ENCODE data around the gene DISP2.

The DISP2 gene

DNA sequence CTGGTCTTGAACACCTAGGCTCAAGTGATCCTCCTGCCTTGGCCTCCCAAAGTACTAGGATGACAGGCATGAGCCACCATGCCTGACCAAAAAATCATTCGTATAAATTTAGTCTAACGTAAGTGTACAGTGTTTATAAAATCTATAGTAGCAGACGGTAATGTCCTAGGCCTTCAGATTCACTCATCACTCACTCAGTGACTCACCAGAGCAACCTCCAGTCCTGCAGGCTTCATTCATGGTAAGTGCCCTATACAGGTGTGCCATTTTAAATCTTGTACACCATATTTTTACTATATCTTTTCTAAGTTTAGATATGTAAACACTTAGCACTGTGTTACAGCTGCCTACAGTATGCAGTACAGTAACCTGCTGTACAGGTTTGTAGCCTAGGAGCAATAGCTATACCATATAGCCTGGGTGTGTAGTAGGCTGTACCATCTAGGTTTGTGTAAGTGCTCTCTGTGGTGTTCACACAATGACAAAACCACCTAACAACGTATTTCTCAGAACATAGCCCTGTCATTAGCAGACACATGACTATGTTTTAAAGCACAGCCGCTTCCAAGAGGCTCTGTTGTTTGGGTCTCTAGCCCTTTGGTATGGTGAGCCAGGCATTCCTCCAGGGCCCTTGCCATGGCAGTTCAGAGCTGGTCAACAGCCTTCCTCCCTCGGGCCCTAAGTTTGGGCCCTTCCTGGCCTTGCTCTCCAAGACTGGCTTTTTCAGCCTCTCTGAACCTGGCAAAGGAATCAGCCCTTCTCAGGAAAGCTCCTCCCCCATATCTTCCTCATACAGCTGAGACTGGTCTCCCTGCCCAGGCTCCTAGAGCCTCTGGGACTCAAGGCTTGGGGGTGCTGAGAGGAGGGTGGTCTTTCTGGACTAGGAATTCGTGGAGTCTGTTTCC is 15.4 kb upstream of the DISP2 start:
- no peak for DNase-seq (ENCODE audit: low spot score)

- DNase-seq (ENCODE audit: low spot score), result no peak
These were observed 14.5 kb upstream of the DISP2 start for GRCh38 chr15:40343512-40343911.

GRCh38 chr15:40344217-40344616 is 13.8 kb upstream of the DISP2 start:
- DNase-seq (ENCODE audit: low spot score), result no peak

- peak; percentile 85 for DNase-seq (ENCODE audit: low spot score)
These were observed 13.3 kb upstream of the DISP2 start for GRCh38 chr15:40344631-40345120.

DNA sequence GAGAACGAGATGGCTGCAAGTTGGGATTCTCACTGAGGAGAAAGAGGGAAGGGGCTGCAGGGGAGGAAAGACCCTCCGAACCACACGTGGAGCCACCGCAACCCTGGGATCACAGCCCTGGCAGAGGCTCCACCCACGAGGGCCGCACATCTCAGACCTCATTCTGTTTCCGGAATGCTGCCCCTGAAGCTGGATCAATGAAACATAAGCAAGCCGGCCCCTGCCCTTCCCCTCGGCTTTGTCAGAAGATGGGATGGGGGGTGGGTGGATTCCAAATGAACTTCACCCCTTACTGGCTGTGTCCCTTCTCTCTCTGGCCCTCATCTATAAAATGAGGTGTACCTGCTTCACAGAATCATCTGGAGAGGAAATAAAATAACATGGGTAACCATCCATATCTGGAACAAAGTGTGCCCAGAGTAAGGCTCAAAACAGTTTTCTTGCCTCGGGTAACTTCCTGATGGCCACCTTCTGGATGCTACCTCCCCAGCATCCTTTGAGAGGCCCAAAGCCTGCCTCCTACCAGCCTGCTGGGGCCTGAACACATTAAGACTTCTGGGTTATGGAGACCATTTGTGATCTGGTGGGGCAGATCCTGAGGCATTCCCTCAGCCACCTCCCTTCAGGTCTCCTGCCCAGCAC is 12.7 kb upstream of the DISP2 start:
- DNase-seq (ENCODE audit: low spot score), result no peak

- no peak for DNase-seq (ENCODE audit: low spot score)
These were observed 12.0 kb upstream of the DISP2 start for GRCh38 chr15:40345867-40346578.

GRCh38 chr15:40346579-40347558 is 11.2 kb upstream of the DISP2 start:
- DNase-seq (ENCODE audit: low spot score), result no peak

GRCh38 chr15:40347559-40348473 is 10.2 kb upstream of the DISP2 start:
- DNase-seq (ENCODE audit: low spot score), result no peak

DNA sequence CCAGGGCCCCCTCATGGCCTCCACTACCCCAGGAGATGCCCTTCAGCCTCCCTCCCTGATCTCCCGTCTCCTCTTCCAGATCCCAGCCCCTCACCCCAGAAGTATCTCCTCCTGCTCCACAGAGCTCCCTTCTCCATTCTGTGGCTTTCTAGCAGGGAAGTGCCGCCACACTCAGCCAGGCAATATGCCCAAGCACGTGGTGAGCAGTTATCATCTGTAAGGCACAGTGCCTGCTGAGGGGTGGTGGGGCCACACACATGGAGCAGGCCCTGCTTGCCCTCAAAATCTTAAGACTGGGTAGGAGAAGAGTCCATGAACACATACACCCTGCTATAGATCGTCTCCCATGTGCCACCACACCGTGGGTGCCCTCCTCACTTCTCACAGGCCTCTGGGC is 9.5 kb upstream of the DISP2 start:
- DNase-seq (ENCODE audit: low spot score), result no peak

GRCh38 chr15:40349163-40349562 is 8.9 kb upstream of the DISP2 start:
- DNase-seq (ENCODE audit: low spot score), result no peak

GRCh38 chr15:40352281-40352901 is 5.6 kb upstream of the DISP2 start:
- DNase-seq (ENCODE audit: low spot score), result no peak

DNA sequence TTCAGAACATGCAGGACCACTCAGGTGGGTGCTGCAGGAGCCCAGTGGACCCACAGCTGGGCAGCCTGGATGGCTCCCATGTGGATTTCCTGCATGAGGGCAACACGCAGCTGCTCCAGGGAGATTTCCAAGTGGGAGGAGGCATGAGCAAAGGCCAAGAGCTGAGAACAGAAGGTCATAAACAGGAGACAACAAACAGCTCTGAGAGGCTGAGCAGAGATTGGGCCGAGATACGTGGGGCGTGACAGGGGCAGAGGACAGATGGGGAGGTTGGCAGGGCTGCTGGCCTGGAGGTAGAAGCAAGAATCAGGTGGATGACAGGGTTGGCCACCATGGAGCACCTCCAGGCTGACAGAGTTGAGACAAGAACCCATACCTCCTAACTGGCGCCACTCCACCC is 4.3 kb upstream of the DISP2 start:
- no peak for DNase-seq (ENCODE audit: low spot score)

DNA sequence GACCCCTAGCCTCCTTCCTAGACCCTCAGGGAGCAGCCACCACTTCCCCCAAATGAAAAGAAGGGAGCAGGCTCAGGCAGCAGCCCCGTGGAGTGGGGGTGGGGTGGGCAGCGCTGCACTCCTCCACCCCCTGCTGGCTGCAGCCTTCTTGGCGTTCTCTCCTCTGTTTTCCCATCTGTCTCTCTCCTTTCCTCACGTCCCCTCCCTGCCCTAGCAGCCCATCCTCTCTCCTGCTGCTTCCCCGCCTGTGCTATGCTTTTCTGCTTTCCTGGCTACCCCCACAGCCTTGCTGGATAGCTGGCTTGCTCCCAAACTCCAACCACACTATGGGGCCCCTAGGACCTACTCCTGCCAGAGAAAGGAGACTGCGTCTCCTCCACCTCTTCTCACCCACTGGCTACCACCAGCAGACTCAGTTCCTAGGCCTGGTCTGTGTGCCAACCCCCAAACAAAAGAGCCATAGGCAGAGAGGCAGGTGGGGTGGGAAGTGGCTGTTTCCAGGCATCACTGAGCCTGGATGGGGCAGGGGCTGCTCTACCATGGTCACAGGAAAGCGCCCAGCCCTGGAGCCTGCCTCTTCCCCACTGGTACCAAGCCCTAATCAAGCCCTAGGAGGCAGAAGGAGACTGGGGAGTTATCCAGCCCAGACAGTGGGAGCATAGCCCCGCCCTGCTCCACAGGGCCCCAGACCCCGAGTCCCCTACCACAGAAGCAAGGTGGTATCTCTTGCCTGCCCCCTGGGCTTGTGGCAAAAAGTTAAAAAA is 3.4 kb upstream of the DISP2 start:
- DNase-seq (ENCODE audit: low spot score), result no peak

DNA sequence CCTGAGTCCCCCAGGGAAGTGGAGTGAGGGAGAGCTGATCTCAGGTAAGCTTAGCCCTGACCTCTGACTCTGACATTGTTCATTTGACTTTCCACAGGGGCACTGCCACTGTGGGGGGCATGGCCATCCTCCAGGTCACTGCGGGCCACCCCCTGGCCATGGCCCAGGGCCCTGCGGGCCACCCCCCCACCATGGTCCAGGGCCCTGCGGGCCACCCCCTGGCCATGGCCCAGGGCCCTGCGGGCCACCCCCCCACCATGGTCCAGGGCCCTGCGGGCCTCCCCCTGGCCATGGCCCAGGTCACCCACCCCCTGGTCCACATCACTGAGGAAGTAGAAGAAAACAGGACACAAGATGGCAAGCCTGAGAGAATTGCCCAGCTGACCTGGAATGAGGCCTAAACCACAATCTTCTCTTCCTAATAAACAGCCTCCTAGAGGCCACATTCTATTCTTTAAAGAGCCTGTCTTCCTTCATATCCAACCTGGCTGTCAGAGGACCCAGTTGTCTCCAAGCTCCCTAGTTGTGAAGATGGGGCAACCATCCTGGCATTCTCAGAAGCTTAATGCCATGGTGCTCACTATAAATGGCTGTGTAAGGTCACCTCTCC is 1.9 kb upstream of the DISP2 start:
- no peak for DNase-seq (ENCODE audit: low spot score)

DNA sequence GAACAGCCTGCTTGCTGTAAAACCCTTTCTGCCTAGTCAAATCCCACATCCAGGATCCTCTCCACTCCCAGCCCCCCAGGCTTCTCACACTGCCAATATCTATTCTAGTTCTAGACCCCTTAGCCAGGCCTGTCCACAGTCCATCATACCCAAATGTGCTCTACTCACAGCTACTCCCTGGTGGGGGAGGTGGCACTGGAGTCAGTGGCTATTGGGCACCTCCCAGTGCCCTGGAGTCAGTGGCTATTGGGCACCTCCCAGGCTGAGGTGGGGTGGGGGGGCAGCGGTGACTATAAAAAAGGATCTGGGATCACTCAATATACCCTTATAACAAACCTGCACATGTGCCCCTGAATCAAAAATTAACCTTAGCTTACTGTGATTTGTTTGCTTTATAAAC is 773 bp upstream of the DISP2 start:
- DNase-seq (ENCODE audit: low spot score), result no peak

DNA sequence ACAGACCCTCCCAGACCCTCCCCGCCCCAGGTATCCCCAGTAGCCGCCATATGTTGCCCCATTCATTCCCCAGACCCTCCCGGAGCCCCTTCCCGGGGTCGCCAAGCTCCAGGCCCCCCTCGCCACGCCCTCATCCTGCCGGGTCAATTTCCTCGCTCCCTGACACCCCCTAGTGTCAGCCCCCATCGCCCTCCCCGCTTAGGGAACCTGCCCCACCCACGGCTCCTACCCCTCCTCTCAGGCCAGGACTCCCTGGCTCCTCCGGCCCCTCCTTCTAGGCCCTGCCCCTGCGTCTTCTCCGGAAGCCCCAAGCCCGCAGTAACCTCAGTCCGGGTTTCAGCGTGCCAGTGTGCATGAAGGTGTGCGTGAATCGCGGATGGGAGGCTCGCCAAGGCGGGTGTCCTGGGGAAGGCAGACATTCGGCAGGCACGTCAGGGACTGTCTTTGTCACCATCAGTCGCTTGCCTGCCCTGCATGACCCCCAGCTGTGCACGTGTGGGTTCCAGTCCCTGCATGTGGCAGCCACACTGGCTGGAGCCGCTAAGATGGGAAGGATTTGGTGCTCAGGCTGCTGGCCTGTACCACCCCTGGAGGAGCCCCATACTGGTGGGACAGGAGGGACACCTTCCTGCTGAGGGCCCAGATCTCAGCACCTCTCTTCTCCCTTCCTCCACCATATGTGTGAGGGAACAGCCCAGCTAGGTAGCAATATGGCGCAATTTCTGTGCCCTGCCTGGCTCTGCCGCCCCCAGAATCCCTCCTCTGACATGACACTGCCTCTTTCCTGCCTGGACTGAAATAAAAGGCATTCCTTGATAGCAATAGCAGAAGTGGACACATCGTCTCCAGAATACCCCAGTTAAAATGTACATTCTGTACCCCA is 693 bp downstream of the DISP2 start:
- DNase-seq (ENCODE audit: low spot score), result no peak

GRCh38 chr15:40360015-40360414 is 2.0 kb downstream of the DISP2 start:
- DNase-seq (ENCODE audit: low spot score), result no peak

GRCh38 chr15:40361640-40362039 is 3.6 kb downstream of the DISP2 start:
- no peak for DNase-seq (ENCODE audit: low spot score)
